A673 (cell line): ENCODE data around the gene SMIM1. TPM values are rescaled to one million over a fixed set of nuclear protein-coding genes. Genes with fewer than 3 reads are reported as not detected.

Experiments used
- BruUV-seq: library from RNA; stranded (reverse); fragments of 400-500 nt; replicated peaks from 2 replicates; lab custom pipeline; 2021; lab: Mats Ljungman, UMichigan
- CTCF ChIA-PET: fragments of 300-600 bp; sonication (Branson Sonifier 250); formaldehyde crosslinking; loops from one replicate; lab custom pipeline; 2022; ENCODE audit warnings: antibody characterized with exemption; lab: Charles Lee
- POLR2A ChIA-PET: fragments of 300-600 bp; sonication (Branson Sonifier 250); formaldehyde crosslinking; loops from one replicate; lab custom pipeline; 2022; ENCODE audit warnings: antibody characterized with exemption; ENCODE audit not compliant: low non-redundant PET; lab: Charles Lee
- DNase-seq: peaks from one replicate; pipeline ENCODE4 v3.0.0-alpha.2; 2015; ENCODE audit warnings: low spot score
- H3K27ac ChIP-seq: fragments of 200-600 bp; sonication (generic); 2 replicates; pipeline ENCODE4 v1.5.1; 2016; ENCODE audit warnings: mixed run types, low read depth, mild to moderate bottlenecking, mixed read lengths, antibody characterized with exemption, low read length; ENCODE audit not compliant: poor library complexity, severe bottlenecking
- H3K27me3 ChIP-seq: fragments of 200-600 bp; sonication (generic); replicated peaks from 2 replicates; pipeline ENCODE4 v1.6.1; 2017; ENCODE audit warnings: mixed run types, low read depth, mild to moderate bottlenecking, mixed read lengths, antibody characterized with exemption, low read length; ENCODE audit not compliant: insufficient read depth, poor library complexity
- H3K36me3 ChIP-seq: fragments of 200-600 bp; sonication (generic); 2 replicates; pipeline ENCODE4 v1.6.1; 2016; ENCODE audit warnings: mixed run types, mild to moderate bottlenecking, mixed read lengths, antibody characterized with exemption, low read length; ENCODE audit not compliant: insufficient read depth, poor library complexity, severe bottlenecking
- H3K4me1 ChIP-seq: fragments of 200-600 bp; sonication (generic); 2 replicates; pipeline ENCODE4 v1.6.1; 2017; ENCODE audit warnings: mixed run types, mild to moderate bottlenecking, mixed read lengths, antibody characterized with exemption, low read length; ENCODE audit not compliant: insufficient read depth, poor library complexity, severe bottlenecking
- H3K4me3 ChIP-seq: fragments of 200-600 bp; sonication (generic); 2 replicates; pipeline ENCODE4 v1.5.1; 2016; ENCODE audit warnings: low read depth, mixed run types, mild to moderate bottlenecking, mixed read lengths, low read length; ENCODE audit not compliant: poor library complexity, severe bottlenecking
- H3K9me3 ChIP-seq: fragments of 200-600 bp; sonication (generic); 2 replicates; pipeline ENCODE4 v1.6.1; 2016; ENCODE audit warnings: mixed run types, low read depth, mild to moderate bottlenecking, mixed read lengths, antibody characterized with exemption, low read length; ENCODE audit not compliant: poor library complexity, severe bottlenecking
- EZH2 ChIP-seq: fragments of 200-600 bp; sonication (generic); IDR thresholded peaks from 2 replicates; pipeline ENCODE4 v1.6.1; 2017; ENCODE audit warnings: borderline replicate concordance, low read depth, mild to moderate bottlenecking, mixed read lengths, antibody characterized with exemption, low read length; ENCODE audit not compliant: poor library complexity, severe bottlenecking
- intact Hi-C: fragments of 100-400 bp; cut with micrococcal nuclease; formaldehyde crosslinking; loops from one replicate; pipeline ENCODE4 v1.10.0; 2022; ENCODE audit not compliant: unreplicated experiment
- total RNA-seq: library from RNA; stranded (reverse); gene quantifications from 2 replicates; pipeline ENCODE4 v1.2.3, GENCODE V29; 2021
- TF ChIP-seq, protein P1 (sequence below): fragments of 300-800, 200-600 bp; sonication (generic); conservative IDR thresholded peaks from 2 replicates; pipeline ENCODE4 v1.5.1; 2017; ENCODE audit warnings: low read depth, mild to moderate bottlenecking, antibody characterized with exemption, low read length, moderate library complexity, mixed read lengths

The SMIM1 gene
- total RNA-seq, 1 experiment from 2014 or later = 1.5 TPM

GRCh38 chr1:3738943-3739342 lies 33.6 kb upstream of the SMIM1 start:
- Histone ChIP-seq H3K4me1 (no peaks in the 10 kb centered on the region), H3K4me3 (no peak overlapping the region), H3K27ac (no peak overlapping the region), H3K27me3 (no peaks in the 10 kb centered on the region), H3K9me3 (no peaks in the 10 kb centered on the region), H3K36me3 (peaks cover 14% of the 10 kb centered on the region)
- CTCF ChIA-PET = no interaction called here
- POLR2A ChIA-PET = no interaction called here
- TF ChIP-seq, protein P1, sequence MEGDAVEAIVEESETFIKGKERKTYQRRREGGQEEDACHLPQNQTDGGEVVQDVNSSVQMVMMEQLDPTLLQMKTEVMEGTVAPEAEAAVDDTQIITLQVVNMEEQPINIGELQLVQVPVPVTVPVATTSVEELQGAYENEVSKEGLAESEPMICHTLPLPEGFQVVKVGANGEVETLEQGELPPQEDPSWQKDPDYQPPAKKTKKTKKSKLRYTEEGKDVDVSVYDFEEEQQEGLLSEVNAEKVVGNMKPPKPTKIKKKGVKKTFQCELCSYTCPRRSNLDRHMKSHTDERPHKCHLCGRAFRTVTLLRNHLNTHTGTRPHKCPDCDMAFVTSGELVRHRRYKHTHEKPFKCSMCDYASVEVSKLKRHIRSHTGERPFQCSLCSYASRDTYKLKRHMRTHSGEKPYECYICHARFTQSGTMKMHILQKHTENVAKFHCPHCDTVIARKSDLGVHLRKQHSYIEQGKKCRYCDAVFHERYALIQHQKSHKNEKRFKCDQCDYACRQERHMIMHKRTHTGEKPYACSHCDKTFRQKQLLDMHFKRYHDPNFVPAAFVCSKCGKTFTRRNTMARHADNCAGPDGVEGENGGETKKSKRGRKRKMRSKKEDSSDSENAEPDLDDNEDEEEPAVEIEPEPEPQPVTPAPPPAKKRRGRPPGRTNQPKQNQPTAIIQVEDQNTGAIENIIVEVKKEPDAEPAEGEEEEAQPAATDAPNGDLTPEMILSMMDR = no peak
- TF ChIP-seq EZH2 = no peak
- intact Hi-C loops = no loop called here
- TSS peak; percentile 36 for BruUV-seq
- no peak for DNase-seq

DNA sequence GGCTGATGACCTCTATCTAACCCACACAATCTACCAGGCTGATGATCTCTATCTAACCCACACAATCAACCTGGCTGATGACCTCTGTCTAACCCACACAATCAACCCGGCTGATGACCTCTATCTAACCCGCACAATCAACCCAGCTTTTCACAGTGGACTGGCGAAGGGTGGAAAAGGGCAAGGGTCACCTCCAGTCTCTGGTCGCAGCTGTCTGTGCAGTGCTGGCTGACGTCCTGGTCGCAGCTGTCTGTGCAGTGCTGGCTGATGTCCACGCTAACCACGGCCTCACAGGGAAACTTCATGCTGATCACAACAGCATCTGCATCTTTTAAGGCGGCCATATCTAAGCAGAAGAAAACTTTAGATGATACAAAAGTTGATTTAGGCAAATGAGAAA lies 32.5 kb upstream of the SMIM1 start:
- Histone ChIP-seq H3K4me1 (no peaks in the 10 kb centered on the region), H3K4me3 (no peak overlapping the region), H3K27ac (no peak overlapping the region), H3K9me3 (no peaks in the 10 kb centered on the region), H3K27me3 (no peaks in the 10 kb centered on the region), H3K36me3 (peaks cover 14% of the 10 kb centered on the region)
- intact Hi-C loops = no loop called here
- no peak for TF ChIP-seq EZH2
- TF ChIP-seq, protein P1 = no peak
- BruUV-seq = no TSS peak
- no peak for DNase-seq
- ChIA-PET POLR2A (no interaction called here), CTCF (no interaction called here)

DNA sequence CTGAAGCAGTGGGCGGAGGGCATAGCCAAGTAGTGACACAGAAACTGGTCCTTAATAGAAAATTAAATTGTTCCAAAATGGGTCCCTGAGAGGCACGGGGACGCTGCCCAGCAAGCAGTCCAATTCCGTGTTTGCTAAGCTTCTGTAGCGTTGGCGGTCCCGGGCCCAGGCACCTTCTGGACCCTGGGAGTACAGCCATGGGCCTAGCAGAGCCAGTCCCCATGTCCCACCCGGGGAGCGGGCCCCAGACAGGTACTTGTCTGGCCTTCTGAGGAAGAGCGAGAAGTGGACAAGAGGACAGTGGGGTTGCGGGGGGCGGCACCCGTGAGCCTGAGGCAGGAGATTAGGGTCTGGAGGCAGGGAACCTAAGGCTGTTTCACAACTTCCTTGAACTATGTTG lies 31.8 kb upstream of the SMIM1 start:
- H3K4me1 ChIP-seq = no peaks in the 10 kb centered on the region
- no peak for DNase-seq
- POLR2A ChIA-PET = no interaction called here
- no peaks in the 10 kb centered on the region for H3K27me3 ChIP-seq
- peaks cover 14% of the 10 kb centered on the region for H3K36me3 ChIP-seq
- BruUV-seq = no TSS peak
- CTCF ChIA-PET = no interaction called here
- no peaks in the 10 kb centered on the region for H3K9me3 ChIP-seq
- no peak for TF ChIP-seq EZH2
- TF ChIP-seq, protein P1 = no peak
- H3K4me3 ChIP-seq = no peak overlapping the region
- no peak overlapping the region for H3K27ac ChIP-seq
- intact Hi-C loops = no loop called here
